Ishikawa (cell line): ENCODE results near the gene NCOA7.

Experiments used
- CREB1 ChIP-seq: IDR thresholded peaks from 2 replicates; pipeline ENCODE4 v1.6.1; 2012; ENCODE audit warnings: low read depth
- REST ChIP-seq: IDR thresholded peaks from 2 replicates; pipeline ENCODE4 v1.6.1; 2012; ENCODE audit warnings: low read depth, mild to moderate bottlenecking
- TCF12 ChIP-seq: IDR thresholded peaks from 2 replicates; pipeline ENCODE4 v1.6.1; 2012; ENCODE audit warnings: low read depth
- TEAD4 ChIP-seq: IDR thresholded peaks from 2 replicates; pipeline ENCODE4 v1.6.1; 2012

- TF ChIP-seq REST: no peak
- no peak for TF ChIP-seq CREB1
- no peak for TF ChIP-seq TEAD4
- no peak for TF ChIP-seq TCF12
Measured at GRCh38 chr6:125832391-125833117, 41.8 kb downstream of the NCOA7 start.
